ENCODE data around the gene TMOD1. TPM values are rescaled to one million over a fixed set of nuclear protein-coding genes. Genes with fewer than 3 reads are reported as not detected.
"Not testable (repeated sequence)": the region's sequence is repeated elsewhere in the genome, so short reads cannot be mapped to it uniquely, and the experiment has no call there.

TMOD1 gene
- total RNA-seq, 1 experiment from 2014 or later = not detected

DNA sequence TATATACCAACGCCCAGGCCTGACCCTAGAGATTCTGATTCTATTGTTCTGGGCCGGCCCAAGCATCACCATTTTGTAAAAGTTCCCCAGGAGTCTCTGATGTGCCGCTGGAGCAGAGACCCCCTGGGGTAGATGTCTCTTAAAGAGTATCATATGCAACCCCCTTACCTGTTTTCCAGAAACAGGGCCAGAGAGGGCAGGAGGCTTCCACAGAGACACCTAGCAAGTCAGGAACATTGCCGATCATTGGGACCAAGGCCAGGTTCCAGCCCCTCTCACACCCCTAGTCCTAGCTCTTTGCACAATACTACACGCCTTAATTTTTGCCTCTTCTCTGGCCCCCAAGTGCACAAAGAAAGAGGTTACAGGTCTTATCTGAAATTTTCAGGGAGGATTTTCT is 63.8 kb downstream of the TMOD1 start:
- no peak for DNase-seq (ENCODE audit: low spot score)

DNA sequence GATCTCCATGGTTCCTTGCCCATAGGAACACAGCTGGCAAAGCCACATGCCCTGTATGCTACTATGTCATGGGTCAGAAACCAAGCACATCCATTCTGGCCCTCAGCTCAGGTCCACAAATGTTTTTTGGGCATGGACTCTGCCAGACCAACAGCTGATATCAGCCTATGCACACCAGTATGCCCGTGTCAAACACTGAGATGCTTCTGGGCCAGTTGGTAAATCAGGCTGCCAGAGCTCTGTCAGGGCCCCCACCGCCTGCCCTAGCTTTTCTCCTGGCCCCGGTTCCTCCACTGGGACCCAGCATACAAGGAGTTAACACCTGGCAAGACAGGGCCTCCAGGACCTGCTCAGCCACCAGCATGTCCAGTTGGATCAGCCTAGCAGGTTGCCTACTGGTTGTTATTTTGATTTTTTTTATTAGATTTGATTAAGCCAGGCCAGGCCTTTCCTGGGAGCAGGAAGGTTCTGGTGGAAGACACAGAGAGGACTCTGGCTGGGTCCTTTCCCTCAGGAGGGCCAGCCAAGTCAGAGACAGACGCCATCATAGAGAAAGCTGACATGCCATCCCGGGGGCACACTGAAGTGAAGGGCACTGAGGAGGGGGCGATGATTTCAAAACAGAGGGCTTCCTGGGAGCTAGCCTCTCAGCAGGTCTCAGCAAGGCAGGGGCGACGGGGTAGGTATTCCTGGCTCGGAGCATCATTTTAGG is 65.9 kb downstream of the TMOD1 start:
- DNase-seq (ENCODE audit: low spot score) = no peak

DNA sequence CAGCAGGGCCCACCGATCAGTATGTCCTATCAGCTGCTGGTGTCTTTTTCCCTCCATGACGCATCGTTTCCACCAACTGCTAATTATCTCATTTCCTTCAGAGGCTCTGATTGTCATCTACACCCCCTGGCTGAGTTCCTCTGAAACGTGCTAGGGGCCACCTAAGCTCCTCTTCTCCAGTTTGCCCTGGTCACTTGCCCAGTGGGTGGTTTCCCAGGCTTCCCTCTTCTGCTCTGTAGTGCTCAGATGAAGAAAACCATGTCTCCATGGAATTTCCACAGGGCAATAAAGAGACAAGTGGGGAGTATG is 66.4 kb downstream of the TMOD1 start:
- no peak for DNase-seq (ENCODE audit: low spot score)

DNA sequence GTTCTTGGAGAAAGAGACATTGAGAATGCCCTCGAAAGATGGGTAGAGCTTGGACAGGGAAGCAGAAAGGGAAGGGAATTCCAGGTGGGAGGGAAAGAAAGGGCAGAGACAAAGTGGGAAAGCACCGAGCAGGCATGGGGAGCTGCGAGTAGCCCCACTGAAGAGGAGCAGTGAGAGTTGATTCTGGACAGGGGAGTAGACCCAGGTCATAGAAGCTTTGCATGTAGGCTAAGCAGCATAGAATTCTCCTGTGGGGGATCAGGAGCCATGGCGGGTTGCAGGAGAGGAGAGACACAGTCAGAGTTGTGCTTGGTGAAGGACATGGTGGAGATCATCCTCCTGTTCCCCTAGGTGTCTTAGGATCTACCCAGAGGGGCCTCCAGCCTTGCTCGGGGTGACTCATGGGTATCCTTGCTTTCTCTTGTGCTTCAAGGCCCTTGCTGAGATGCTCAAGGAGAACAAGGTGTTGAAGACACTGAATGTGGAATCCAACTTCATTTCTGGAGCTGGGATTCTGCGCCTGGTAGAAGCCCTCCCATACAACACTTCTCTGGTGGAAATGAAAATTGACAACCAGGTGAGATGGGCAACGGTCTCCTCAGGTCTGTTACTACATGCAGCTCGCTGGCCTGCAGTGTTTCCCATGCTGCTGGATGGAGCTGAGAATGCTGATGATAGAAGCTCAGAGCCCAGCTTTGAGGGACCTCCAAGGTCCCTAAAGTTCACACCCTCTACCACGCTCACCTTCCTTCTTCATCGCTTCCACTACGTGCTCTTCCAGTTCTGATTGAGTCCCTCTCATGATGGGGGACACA is 67.2 kb downstream of the TMOD1 start:
- no peak for DNase-seq (ENCODE audit: low spot score)

DNA sequence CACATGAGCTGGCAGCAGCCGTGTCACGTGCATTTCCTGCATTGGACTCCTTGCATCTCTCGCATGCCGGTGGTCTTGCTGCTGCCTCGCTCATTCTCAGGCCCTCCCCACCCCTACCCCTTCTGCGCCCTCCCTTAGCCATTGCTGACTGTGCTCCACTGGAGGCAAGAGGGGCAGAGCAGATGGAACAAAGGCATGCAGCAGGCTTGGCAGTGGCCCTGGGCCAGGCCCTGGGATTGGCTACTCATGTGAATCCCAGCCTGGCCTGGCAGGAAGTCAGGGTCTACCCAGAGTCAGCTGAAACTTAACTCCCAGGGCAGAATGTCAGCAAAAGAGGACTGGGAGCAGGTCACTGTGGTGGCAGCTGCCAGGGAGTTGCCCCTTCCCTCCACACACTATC is 69.4 kb downstream of the TMOD1 start:
- DNase-seq (ENCODE audit: low spot score) = no peak

DNA sequence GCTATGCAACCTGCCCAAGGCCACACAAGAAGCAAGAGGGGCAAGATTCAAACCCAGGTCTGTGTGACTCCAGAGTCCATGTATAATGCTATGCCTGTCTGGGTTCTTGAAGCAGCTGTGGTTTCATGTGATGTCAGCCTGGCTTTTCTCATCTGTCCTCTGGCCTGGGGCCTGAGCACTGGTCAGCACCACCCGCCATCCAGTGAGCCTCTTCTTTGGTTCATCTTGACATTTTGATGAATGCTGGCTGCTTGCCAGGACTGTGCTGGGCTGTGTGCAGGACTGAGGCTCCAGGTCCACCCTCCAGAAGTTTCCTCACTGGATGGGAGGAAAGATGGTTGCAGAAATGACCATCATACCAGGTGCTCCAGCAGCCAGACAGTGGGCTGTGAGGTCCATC is 70.2 kb downstream of the TMOD1 start:
- no peak for DNase-seq (ENCODE audit: low spot score)

DNA sequence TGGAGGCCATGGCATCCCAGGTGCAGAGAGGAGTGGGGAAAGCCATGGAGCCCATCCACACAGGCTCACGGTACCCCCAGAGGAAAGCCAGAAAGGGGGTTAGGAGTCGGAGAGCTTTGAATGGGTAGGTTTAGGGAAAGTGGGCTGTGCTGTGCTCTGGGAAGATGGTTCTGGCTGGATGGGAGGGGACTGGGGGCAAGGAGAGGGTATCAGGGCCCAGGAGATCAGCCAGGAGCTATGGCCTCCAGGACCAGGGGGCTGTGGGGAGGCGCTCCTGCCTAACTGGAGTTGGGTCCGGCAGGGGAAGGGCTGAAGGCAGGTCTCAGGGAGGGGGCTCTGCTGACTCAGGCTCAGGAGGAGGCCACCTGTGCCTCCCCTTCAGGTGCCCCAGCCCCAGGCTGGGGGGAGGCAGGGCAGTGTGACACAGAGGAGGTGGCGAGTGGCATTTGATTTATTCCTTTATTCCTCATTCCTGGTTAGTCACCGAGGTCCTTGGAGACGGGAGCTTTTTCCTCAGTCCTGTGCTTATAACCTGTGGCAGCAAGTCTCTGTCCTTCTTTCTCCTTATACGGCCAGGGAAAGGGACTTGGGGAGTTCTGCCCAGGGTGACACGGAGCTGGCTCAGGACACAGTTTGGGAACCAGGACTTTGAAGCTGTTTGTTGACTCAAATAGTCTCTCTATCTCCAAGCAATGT is 70.9 kb downstream of the TMOD1 start:
- no peak for DNase-seq (ENCODE audit: low spot score)

DNA sequence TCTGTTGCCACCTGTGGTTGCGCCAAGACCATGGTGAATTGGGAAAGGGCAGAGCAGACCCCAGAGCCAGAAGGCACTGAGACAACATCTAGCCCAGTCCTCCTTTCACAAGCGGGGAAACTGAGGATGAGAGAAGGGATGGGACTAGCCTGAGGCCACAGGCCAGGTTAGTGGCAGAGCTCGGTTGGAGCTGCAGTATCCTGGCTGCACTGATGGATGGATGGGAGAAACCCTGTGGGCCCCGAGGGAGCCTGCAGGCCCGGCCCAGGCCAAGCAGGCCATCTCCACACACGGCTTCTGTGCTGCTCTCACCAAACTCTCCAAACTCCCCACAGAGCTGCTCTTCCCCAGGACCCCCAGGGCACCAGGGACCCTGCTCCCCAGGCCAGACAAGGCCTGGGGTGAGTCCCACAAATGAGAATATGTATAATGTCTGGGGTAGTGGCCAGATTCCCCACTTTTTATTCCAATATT is 71.5 kb downstream of the TMOD1 start:
- no peak for DNase-seq (ENCODE audit: low spot score)

DNA sequence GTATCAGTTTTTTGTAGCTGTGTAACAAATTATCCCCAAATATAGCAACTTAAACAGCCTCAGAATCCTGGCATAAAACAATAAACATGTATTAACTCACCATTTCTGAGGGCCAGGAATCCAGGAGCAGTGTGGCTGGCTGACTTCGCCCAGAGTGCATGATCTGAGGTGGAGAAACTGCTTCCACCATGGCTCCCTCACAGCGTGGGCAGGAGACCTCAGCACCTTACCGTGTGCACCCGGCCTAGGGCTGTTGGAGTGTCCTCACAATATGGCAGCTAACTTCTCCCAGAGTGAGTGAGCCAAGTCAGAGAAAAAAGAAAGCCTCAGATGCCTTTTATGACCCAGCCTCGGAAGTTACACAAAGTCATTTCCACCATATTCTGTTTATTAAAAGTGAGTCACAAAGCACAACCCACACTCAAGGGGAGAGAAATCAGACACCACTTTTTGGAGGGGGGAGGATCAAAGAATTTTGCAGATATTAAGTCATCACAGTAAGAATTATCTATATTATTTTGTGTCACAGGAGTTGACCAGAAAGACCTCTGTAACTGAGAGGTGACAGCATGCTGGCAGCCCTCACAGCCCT is 72.1 kb downstream of the TMOD1 start:
- no peak for DNase-seq (ENCODE audit: low spot score)

DNA sequence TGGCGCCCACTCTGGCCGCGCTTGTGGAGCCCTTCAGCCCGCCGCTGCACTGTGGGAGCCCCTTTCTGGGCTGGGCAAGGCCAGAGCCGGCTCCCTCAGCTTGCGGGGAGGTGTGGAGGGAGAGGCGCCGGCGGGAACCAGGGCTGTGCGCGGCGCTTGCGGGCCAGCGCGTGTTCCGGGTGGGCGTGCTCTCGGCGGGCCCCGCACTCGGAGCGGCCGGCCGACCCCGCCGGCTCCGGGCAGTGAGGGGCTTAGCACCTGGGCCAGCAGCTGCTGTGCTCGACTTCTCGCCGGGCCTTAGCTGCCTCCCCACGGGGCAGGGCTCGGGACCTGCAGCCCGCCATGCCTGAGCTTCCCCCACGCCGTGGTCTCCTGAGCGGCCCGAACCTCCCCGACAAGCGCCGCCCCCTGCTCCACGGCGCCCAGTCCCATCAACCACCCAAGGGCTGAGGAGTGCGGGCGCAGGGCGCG is 72.7 kb downstream of the TMOD1 start:
- DNase-seq (ENCODE audit: low spot score) = not testable (repeated sequence)

DNA sequence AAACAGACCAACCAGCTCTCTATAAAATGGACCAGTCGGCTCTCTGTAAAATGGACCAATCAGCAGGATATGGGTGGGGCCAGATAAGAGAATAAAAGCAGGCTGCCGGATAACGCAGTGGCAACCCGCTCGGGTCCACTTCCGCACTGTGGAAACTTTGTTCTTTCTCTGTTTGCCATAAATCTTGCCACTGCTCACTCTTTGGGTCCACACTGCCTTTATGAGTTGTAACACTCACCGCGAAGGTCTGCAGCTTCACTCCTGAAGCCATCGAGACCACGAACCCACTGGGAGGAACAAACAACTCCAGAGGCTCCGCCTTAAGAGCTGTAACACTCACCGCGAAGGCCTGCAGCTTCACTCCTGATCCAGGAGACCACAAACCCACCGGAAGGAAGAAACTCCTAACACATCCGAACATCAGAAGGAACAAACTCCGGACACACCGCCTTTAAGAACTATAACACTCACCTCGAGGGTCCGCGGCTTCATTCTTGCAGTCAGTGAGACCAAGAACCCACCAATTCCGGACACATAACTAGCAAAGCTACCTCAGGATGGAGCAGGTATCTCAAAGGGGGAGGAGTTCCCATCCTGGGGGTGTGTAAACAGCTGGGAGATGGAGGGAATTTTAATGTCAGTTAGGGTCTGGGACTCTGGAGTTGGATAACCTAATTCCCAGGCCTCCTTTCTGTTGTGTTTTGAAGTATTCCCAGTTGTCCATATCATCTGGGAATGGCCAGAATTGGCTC is 73.6 kb downstream of the TMOD1 start:
- not testable (repeated sequence) for DNase-seq (ENCODE audit: low spot score)

DNA sequence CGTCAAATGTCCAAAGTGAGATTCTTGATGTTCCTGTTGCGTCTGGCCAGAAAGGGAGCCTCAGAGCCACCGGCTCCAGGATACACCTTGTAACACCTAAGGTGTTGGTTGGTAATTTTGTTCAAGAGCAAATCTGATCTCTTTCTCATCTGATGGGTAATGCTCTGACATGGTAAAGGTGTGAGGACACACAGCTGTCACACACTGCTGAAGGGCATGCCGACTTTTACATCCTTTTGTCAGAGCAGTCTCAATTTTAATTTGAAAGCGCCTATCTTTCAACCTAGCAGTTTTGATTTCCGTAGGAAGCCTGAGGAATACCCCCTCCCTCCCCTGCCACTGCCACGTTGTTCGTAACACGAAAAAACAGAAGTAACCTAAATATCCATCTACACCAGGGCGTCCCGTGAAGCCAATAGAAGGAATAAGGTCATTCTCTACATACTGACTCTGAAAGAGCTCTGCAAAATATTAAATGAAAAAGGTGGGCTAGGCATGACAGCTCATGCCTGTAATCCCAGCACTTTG is 74.3 kb downstream of the TMOD1 start:
- no peak for DNase-seq (ENCODE audit: low spot score)

DNA sequence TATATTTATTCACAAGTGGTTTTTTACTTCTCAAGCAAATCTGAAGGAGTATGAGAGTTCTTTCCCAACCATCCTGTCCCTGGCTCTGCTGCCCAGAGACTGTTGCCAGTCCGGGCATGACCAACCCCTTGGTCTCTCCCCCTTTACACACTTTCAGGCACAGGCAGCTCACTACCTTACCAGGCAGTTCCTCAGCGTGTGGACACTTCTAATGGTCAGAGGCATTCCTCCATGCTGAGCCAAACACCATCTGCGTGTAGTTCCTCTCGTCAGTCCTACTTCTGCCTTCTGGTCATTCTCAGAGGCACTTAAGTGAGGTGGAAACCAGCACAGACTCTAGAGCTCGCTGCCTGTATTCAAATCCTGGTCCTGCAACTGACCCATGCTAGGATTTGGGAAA is 75.6 kb downstream of the TMOD1 start:
- no peak for DNase-seq (ENCODE audit: low spot score)

DNA sequence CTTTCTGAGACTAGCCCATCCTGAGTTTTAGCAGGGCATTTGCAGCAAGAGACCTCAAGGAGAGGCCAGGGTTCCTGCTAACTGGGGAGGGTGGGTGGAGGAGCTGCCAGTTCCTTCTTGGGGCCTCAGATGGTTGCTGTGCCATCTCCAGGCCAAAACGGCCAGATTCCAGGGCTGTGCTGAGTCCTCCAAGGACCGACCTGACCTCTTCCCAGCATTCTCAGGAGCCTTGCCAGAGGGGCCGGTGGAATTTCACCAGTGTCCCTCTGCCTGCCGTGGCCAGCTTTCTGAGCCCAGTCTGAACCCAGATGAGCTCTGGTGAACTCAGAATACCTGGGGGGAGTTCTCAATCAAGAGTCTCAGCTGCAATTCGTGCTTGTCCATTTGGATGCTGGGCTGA is 77.4 kb downstream of the TMOD1 start:
- DNase-seq (ENCODE audit: low spot score) = no peak

DNA sequence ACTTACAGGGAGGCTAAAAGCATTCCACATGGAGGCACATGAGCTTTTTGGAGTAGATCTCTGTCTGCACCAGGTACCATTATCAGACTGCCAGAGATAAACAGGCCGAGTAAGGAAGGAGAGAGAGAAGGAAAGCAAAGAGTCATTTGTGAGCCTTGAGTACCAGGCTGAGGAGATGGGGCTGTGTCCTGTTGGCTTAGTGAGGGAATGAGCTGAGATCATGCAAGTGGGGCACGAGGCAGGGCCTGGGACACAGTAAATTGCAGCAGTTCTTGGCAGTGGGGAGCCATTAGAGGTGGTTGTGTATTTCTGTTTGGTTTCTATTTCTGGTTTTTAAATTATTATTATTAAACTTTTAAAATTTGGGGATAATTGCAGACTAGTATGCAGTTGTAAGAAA is 78.4 kb downstream of the TMOD1 start:
- no peak for DNase-seq (ENCODE audit: low spot score)

DNA sequence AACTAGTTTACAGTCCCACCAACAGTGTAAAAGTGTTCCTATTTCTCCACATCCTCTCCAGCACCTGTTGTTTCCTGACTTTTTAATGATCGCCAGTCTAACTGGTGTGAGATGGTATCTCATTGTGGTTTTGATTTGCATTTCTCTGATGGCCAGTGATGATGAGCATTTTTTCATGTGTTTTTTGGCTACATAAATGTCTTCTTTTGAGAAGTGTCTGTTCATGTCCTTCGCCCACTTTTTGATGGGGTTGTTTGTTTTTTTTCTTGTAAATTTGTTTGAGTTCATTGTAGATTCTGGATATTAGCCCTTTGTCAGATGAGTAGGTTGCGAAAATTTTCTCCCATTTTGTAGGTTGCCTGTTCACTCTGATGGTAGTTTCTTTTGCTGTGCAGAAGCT is 80.1 kb downstream of the TMOD1 start:
- not testable (repeated sequence) for DNase-seq (ENCODE audit: low spot score)

DNA sequence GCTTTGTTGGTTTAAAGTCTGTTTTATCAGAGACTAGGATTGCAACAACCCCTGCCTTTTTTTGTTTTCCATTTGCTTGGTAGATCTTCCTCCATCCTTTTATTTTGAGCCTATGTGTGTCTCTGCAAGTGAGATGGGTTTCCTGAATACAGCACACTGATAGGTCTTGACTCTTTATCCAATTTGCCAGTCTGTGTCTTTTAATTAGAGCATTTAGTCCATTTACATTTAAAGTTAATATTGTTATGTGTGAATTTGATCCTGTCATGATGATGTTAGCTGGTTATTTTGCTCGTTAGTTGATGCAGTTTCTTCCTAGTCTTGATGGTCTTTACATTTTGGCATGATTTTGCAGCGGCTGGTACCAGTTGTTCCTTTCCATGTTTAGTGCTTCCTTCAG is 83.3 kb downstream of the TMOD1 start:
- DNase-seq (ENCODE audit: low spot score) = not testable (repeated sequence)

DNA sequence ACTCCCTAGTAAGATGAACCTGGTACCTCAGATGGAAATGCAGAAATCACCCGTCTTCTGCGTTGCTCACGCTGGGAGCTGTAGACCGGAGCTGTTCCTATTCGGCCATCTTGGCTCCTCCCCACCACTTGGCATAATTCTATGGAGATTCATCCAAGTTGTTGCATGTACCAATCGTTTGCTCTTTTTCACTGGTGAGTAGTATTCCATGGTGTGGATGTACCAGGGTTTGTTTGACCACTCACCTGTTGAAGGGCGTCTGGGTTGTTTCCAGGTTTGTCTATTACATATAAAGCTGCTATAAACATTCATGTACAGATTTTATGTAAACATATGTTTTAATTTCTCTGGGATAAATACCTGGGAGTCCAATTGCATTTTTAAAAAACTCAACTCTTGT is 85.4 kb downstream of the TMOD1 start:
- DNase-seq (ENCODE audit: low spot score) = not testable (repeated sequence)

DNA sequence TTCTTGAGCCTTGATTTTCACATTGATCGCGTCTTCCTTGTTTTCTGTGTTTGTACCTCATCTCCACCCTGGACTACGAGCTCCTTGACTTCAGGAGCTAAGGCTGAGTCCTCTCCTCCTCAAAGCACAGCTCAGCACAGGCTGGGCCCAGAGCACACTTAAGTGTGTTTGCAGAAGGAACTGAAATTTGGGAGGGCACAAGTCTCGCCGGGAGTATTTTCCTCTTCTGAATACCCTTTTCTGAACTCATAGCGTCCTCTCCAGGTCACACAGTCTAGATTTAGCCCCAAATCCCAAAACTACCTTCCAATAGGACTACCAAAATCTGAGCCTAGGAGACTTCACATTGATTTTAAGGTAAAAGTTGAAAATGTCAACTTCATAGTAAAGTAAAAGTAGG is 90.1 kb downstream of the TMOD1 start:
- DNase-seq (ENCODE audit: low spot score) = no peak

DNA sequence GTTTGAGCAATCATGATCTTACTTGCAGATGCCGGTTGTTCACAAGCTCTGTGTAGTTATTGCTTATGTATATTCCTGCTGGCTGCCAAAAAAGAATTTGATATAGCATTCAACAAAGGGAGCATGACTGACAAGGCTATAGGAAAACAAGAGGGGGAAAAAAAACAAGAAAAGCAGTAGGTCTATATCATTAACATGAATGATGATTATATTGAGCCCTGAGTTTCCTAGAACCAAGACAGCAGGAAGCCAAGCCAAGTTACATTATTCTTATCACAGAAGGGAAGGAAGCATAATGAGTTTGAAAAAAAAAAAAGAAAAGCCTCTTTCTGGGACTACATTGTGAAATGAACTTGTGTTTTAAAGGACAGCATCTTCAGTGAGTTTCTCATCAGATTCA is 90.7 kb downstream of the TMOD1 start:
- no peak for DNase-seq (ENCODE audit: low spot score)

DNA sequence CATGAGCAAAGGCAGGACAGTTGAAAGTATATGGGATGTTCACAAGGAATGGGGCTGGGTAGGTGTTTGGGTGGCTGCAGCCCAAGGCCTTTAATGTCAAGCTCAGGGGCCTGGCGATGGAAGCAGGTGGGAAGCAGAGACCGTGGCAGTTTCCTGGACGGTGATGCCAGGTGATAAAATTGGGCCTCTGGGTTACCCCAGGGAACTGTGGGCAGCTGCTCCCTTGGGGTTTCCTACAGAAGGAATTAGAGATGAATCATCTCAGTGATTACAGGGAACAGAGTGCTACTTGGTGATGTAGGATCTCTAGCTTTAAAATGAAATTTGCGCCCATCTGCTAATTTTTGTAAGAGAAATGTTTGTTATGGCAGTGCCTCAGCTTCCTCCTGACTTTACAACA is 92.5 kb downstream of the TMOD1 start:
- no peak for DNase-seq (ENCODE audit: low spot score)
